ENCODE data around the gene HAAO. TPM values are rescaled to one million over a fixed set of nuclear protein-coding genes. Genes with fewer than 3 reads are reported as not detected.

HAAO gene
- total RNA-seq, 1 donor from 2014 or later: 2.3 TPM

DNA sequence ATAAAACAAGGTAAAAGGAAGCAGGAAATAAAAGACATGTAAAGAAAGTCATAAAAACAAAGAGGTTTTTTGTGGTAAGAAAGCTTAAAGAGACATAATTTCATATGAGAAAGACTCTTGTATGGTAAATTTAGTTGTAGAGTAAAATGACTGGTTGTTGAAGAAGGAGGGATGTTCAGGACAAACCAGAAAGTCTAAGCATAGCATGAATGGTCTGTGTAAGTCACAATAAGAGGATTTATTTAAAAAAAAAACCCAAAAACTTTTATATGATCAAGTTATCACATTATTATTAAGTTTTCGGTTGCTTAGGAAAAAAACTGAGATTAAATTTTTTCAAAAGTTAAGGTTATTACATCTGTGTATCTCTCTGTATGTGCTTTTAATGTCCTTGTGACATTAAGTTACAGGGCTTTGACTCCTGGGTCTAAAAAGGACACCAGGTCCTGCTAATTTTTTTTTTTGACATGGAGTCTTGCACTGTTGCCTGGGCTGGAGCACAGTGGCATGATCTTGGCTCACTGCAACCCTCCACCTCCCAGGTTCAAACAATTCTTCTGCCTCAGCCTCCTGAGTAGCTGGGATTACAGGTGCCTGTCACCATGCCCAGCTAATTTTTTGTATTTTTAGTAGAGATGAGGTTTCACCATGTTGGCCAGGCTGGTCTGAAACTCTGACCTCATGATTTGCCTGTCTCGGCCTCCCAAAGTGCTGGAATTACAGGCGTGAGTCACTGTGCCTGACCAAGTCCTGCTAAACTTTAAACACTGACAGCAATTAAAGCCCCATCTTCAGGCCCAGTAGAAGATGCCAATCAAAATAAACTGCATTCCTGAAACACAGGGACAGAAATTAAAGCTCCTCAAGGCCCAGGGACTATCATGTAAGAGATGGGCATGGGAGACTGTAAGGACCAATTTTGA, 14.2 kb downstream of the HAAO start:
- DNase-seq (no peak), ATAC-seq (ENCODE audit: poor library complexity) (no peak)
- intact Hi-C loops (cut with DNase I): no loop called here

DNA sequence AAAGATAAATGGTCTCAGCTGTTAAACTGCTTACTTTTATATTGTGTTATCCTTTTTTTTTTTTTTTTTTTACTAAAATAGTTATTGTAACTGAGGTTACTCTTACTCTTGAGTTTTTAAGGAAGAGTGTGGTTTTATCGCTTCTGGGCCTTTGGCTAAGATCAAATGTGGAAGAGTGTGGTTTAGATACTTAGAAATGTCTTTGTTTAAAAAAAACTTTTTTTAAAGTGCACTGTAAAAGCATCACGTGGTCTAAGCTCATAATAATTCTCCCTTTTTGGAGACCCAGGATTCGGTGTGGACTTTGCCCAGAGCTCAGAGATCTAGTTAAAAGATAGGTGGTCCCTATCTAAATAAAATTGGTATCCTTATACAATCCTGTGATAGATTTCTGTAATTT, 16.6 kb downstream of the HAAO start:
- intact Hi-C loops (cut with DNase I): no loop called here
- no peak for DNase-seq
- ATAC-seq (ENCODE audit: poor library complexity): no peak

GRCh38 chr2:42775186-42775585, 17.2 kb downstream of the HAAO start:
- intact Hi-C loops (cut with DNase I): no loop called here
- DNase-seq (no peak), ATAC-seq (ENCODE audit: poor library complexity) (no peak)

DNA sequence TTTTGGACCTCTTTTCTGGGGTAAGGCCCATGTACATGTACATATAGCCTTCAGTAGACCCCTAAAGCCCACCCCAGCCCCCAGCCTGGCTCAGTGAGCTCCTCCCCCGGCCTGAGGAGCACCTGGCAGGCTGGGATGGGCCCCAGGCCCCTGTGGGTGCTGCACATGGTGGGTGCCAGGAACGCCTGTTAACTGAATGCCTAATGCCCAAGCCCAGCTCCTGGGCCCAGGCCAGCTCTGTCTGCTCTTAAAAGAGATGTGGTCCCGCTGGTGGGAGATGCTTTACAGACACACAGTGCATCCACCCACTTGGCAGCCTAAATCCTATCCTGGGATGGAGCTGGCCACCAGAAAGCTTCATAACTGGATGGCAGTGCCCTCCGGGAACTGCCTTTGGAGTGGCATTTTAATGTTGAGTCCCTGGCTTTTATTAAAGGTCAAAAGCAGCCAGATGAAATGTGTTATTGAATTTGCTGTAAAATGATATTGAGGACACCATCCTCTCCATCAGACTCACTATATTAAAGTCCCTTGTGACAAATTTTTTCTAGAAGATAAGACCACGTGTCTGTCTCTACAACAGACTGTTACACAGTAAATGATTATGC, 20.7 kb downstream of the HAAO start:
- DNase-seq (no peak), ATAC-seq (ENCODE audit: poor library complexity) (no peak)
- intact Hi-C loops (cut with DNase I): no loop called here

DNA sequence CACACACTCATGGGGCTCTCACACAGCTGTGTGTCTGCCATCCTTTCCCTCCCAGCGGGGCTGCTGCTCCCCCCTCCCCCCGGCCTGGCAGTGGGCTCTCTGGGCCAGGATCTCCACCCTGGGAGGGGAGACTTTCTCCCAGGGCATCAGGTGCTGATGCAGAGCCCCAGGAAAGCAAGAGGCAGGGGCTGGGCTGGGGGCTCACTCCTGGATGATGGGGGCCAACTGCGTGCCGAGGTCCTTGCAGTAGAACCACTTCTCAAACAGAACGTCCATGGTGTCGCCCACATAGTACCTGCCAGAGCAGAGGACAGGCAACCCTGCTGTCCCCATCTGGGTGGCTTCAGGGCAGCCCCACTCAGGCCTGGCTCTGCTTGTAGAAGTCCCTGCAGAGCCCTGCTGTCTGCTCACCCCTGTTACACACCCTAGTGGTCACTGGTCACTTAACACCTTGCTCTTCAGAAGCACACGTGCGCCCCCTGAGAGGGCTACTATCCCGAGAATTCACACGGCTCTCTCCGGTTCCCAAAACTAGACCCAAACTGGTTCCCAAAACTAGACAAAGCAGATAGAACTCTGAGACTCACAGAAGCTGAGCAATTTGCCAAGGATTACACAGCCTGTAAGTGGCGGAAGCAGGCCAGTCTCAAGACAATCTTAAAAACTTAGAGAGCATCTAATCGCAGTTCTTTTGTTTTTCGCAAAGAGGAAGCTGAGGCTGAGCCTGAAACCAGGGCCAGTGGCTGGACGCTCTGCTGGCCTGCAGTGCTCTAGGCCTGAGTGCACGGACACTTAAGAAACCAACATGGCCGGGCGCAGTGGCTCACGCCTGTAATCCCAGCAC, 21.9 kb downstream of the HAAO start:
- no peak for DNase-seq
- peak; percentile 71 for ATAC-seq (ENCODE audit: poor library complexity)
- intact Hi-C loops (cut with DNase I): no loop called here

DNA sequence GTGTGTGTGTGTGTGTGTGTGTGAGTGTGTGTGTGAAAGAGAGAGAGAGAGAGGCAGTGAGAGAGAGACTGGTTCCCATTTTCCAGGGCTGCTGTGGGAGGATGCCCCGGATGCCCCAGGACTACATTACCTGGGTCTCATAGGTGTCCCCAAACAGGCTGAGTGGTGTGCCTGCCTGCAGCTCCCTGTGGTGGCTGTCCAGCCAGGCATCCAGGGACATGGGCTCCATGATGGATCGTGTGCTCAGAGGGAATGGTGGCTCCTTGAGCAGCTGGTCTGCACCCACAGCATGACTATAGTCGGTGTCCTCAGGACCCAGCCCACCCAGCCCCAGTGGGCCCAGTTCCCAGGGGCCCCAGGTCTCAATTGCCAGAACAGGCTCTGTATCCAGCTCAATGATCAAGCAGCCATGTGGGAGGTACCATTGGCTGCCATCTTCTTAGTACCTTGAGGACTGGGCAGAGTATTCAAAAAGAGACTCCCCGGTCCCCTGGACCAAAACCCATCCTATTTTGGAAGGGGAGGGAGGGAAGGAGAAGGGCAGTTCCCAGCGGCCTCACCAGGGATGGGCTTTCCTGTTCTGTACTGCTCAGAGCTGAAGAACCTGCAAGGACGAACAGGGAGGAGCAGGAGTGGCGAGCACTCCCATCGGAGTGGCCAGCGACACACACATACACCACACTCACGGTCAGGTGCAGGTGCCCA, 22.6 kb downstream of the HAAO start:
- ATAC-seq (ENCODE audit: poor library complexity) (no peak), DNase-seq (no peak)
- intact Hi-C loops (cut with DNase I): no loop called here

GRCh38 chr2:42768706-42769256, 23.6 kb downstream of the HAAO start:
- intact Hi-C loops (cut with DNase I): no loop called here
- no peak for DNase-seq
- ATAC-seq (ENCODE audit: poor library complexity): no peak

- no peak for DNase-seq
- ATAC-seq (ENCODE audit: poor library complexity): no peak
- intact Hi-C loops (cut with DNase I): no loop called here
Observed at GRCh38 chr2:42767899-42768705, 24.3 kb downstream of the HAAO start.

- DNase-seq: no peak
- ATAC-seq (ENCODE audit: poor library complexity): no peak
- intact Hi-C loops (cut with DNase I): no loop called here
Observed at GRCh38 chr2:42767080-42767898, 25.1 kb downstream of the HAAO start.

DNA sequence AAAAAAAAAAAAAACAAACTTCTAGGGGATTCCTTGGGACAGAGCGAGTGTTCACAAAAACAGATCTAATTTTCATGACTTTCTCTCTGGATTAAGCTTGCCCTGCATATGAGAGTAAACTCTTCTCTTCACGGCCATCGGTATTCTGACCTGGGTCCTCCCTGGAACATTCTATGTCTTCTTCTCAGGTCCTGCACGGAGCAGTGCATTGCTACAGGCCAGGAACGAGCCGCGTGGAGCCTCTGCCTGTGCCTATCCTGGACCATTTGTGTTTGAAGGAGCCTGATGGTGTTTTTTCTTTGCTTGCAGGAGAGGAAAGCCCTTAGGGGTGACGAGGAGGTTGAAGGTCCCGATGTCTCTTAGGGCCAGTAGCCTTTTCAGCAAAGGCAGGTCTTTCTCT, 26.7 kb downstream of the HAAO start:
- no peak for ATAC-seq (ENCODE audit: poor library complexity)
- DNase-seq: no peak
- intact Hi-C loops (cut with DNase I): no loop called here

DNA sequence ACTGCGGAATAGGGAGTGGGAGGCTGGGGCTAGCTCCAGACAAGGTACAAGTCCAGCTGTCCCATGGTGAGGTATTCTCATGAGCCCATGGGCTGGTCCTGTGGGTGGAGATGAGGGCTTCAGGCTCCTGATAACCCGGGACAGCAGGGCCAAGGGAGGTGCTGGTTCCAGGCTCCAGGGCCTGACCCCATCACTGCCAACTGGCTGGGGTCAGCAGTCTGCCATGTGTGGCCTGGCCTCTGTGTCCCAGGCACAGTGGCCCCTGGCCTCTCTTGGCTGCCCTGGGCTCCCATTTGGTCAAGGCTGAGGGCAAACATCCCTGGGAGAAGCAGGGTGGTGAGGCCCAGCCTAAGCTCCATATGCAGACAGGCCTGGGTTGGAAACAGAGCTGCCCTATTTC, 27.5 kb downstream of the HAAO start:
- DNase-seq (no peak), ATAC-seq (ENCODE audit: poor library complexity) (no peak)
- intact Hi-C loops (cut with DNase I): no loop called here

DNA sequence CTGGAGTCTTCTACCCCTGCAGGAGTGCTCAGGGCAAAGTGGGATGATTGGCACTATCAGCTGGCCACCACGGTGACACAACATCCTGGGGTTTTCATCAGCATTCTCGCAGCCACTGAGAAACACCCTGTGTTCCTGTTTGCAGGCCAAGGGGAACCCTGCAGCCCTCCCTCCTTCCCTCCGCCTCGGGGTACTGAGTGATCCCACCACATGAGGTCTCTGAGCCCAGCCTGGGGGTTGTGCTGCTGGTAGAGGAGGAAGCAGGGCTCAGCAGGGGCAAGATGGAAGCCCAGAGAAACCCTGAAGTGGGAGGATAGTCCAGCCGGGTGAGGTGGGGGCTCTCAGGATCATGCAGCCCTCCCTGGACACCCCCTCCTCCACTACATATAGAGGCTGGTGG, 28.3 kb downstream of the HAAO start, which contains the start of gene OXER1:
Gene OXER1 (minus strand): TSS at position 40 of the 400 bp plus-strand sequence. CDS start 73 bp downstream, outside the sequence.
- intact Hi-C loops (cut with DNase I): no loop called here
- DNase-seq (no peak), ATAC-seq (ENCODE audit: poor library complexity) (no peak)

DNA sequence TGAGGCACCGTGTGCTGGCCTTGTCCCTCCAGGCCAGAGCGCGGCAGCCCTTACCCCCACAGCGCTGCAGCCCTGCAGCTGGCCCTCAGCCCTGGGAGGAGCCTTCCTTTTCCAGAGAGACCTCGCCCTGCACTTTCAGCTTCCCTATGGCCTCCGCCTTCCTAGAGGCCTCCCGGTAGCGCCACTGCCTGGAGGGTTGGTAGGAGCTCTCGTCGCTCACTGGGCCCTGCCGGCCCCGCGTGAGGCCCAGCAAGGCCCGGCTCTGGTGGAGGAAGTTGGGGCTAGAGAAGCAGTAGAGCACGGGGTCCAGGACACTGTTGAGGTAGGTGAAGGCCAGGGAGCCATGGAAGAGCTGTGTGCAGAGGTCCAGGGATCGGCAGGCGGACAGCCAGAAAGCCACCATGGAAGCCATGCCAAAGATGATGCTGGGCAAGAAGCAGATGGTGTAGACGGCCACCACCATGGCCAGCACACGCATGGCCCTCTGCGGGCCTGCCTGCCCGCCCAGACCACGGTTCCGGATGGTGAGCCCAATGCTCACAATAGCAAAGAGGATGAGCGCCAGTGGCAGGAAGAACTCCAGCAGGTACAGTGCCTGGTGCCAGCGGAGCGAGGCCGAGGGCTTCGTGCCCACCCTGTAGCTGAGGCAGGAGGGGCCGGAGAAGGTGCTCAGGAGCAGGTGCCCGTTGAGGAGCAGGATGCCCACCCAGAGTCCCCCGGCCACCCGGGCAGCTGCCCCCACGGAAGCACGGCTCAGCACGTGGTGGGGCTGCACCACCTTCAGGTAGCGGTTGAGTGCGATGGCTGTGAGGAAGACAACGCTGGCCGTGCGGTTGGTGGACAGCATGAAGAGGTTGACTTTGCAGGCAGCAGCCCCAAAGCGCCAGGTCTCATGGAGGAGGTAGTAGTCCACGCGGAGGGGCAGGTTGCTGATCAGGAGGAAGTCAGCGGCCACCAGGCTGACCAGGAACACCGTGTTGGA, 29.3 kb downstream of the HAAO start:
- DNase-seq: no peak
- ATAC-seq (ENCODE audit: poor library complexity): no peak
- intact Hi-C loops (cut with DNase I): no loop called here

GRCh38 chr2:42762155-42762554, 30.2 kb downstream of the HAAO start:
- intact Hi-C loops (cut with DNase I): no loop called here
- no peak for ATAC-seq (ENCODE audit: poor library complexity)
- DNase-seq: no peak

DNA sequence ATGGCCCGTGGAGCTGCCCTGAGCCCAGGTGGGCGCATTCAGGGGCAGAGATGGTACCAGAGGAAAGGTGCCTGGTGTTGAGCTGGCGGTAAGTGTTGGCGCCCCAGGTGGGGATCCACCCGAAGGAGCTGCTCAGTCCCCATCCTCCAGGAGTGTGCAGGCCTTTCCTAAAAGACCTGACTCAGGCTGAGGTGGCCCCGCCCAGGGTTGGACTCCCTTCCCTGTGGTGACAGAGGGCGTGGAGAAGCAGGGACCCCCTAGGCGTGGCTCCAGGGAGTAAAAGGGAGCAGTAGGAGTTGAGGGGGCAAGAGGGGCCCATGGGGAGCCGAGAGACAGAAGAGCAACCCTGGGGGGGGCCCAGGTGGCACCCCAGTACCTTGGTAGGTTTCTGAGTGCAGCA, 30.8 kb downstream of the HAAO start:
- no peak for DNase-seq
- intact Hi-C loops (cut with DNase I): no loop called here
- ATAC-seq (ENCODE audit: poor library complexity): no peak

DNA sequence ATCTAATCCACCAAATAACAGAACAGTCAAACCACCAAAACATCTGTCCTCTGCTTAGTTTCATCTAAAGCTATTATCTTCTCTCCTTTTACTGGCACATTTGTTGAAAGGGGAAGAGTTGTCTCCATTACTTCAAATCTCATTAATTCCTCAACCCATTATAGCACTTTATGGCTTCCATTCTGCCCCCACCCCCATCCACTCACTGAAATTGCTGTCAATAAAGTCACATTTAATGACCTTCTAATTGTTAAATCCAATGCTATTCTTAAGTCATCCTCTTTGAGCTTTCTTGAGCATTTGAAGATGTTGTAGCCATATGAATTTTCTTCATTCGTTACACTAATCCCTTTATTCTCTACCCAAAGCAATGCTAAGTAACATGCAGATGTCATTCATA, 33.6 kb downstream of the HAAO start:
- no peak for DNase-seq
- intact Hi-C loops (cut with DNase I): no loop called here
- ATAC-seq (ENCODE audit: poor library complexity): no peak
